HG03378 (cell line): ENCODE results near the gene JADE1.
A peak's percentile ranks its signal among the peaks of the same experiment; 100 is the strongest.

Source experiments
- ATAC-seq: cut with Tn5 transposase; IDR thresholded peaks from one replicate; pipeline ENCODE4 v1.9.1; 2021; ENCODE audit warnings: mild to moderate bottlenecking, moderate library complexity; ENCODE audit not compliant: unreplicated experiment

Gene JADE1

GRCh38 chr4:128868758-128869157 is 59.3 kb downstream of the JADE1 start:
- ATAC-seq: no peak

DNA sequence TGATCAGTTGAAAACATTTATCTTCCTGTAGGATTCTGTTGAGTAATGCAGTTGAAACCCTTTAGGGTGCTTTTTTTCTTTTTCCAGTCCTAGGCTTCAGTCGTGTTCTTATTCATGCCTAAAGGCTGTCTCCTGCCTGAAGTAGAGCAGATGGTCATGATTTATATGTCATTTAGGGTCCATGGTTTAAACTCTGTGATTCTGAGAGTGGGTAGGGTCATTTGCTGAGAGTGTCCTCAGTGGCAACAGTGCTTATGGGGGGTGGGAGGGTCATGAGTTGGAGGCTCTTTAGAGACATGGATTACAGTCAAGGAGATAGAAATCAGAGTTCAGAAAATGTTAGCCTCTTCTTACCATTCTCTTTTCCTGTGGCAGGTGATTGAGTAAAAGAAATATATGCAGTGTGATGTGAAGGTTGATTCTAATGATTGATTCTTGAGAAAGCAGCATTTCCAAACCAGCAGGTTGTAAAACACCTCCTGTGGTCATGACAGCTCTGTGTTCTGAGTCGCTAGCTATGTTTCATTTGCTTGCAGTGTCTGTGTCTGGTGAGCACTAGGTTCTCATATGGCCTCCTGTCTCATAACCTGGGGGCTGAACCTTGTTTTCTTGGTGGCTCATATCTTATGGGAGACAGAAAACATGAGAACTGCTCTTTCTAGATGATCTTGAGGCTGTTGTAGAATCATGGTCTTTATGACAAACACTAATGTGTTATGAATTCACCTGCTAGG is 60.4 kb downstream of the JADE1 start:
- no peak for ATAC-seq

- no peak for ATAC-seq
These were observed 62.4 kb downstream of the JADE1 start for GRCh38 chr4:128871948-128872347.

- ATAC-seq: no peak
These were observed 66.7 kb downstream of the JADE1 start for GRCh38 chr4:128876200-128876599.

GRCh38 chr4:128877934-128878333 is 68.4 kb downstream of the JADE1 start:
- no peak for ATAC-seq

DNA sequence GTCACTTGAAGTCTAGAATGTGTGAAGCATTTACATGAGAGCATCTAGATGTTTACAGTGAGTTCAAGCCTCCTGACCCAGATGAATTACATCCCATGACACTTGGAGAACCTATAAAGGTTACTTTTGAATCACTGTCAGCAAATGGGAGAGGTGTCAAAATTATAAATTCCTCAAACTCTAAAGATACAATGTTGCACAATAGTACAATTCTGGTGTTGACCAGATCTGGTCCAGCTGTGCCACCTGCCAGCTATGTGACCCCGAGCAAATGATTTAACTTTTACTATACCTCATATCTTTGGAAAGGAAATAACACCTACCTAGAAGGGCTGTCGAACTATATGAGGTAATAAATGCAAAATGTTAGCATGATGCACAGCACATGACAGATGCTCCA is 69.8 kb downstream of the JADE1 start:
- ATAC-seq: no peak

DNA sequence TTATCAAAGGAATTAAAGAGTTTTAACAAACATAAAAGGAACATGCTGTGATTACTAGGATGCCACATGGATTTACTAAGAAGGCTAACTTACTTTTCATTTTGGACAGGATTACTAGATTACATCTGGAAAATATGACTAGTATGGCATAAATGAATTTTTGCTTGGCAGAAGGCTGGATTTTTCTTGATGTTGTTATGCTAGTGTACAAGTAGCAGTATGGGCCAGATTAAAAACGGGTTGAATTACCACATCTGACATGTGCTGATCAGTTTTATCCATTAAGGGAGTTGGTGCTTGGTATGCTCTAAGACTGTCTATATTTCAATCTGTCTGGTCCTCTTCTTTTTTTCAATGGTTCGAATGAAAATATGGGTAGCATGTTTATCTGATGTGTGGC is 70.5 kb downstream of the JADE1 start:
- no peak for ATAC-seq

DNA sequence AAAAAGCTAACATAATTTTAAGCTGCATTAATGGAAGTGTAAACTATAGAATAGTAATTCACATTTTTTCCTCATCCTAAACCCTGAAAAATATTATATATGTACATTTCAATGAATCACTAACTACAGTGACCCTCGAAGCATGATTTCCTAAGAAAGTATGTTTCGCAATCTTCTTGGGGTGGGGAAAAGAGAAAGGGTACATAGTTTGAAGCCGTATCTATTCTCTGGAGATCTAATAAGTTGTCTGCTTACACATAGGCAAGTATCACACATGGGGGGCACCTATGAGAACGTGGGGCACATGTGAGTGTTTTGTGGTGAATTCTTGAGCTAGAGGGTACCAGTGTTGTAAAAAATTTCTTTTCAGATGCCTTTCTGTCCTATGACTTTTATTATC is 71.2 kb downstream of the JADE1 start:
- ATAC-seq: no peak

DNA sequence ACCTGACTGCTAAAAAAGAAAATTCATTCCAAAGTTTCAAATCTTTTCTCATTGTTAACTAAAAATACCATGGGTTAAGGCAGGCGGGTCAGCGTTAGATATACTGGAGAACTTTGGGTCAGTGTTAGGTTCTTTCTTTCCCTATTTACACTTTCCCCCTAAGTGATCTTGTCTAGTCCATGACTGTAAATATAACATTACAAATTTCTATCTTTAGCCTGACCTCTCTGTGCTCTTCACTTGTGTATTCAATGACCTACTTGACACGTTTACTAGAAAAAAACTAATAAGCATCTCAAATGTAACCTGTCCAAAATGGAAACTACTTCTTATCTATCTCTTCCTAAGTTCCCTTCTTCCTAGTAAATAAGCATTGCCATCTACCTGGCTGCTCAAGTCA is 95.3 kb downstream of the JADE1 start:
- no peak for ATAC-seq

DNA sequence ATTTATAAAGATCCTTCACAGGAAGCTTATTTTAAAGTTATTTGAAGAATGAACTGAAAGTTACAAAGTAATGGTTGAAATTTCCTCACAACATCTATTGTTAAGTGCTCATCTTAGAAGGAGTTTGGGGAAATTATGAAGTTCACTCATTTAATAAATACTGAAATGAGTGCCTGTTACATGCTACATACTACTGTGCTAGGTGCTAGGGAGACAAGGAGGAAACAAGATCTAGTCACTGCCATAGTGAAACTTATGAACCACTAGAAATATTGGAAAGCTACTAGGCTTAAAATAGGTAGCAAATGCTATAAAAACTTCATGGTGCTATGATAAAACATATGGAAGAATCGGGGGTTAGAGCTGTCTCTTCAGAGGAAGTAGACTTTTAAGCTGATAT is 97.1 kb downstream of the JADE1 start:
- ATAC-seq: no peak

GRCh38 chr4:128907981-128908380 is 98.5 kb downstream of the JADE1 start:
- ATAC-seq: no peak

- no peak for ATAC-seq
These were observed 99.2 kb downstream of the JADE1 start for GRCh38 chr4:128908735-128909134.

DNA sequence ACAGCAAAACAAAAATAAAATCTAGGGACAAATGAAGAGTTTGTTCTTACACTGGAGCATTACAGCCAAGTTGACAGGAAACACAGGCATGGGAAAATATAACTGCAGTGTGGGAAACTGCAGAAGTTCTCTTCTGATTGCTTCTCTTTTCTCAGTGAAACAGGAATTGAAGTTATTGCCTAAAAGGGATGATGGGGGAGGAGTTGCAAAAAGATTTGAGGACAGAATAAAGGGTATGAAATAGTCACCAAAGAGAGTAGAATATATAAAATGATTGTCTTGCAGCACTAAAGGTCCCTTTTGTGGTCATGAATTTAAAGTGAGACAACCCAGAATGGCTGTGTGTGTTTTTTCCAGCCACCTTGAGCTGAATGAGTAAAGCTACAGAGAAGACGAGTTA is 103.7 kb downstream of the JADE1 start:
- no peak for ATAC-seq

DNA sequence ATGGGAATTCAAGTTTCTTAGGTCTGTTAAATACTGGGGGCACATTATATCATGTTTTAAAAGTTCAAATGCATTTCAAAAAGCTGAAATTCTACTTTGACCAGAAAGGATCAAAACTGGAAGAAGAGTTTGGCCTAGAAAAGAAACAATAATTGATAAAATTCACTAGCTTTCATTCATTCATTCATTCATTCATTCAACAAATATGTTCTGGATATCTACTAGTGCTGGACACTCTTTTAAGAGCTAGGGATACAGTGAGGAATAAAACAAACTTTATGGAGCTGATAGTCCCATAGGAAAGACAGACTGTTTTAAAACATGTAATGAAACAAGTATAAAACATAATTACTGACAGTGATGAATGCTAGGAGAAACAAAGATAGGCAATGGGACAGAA is 106.0 kb downstream of the JADE1 start:
- no peak for ATAC-seq

- ATAC-seq: peak; percentile 71
These were observed 107.3 kb downstream of the JADE1 start for GRCh38 chr4:128916832-128917231.

DNA sequence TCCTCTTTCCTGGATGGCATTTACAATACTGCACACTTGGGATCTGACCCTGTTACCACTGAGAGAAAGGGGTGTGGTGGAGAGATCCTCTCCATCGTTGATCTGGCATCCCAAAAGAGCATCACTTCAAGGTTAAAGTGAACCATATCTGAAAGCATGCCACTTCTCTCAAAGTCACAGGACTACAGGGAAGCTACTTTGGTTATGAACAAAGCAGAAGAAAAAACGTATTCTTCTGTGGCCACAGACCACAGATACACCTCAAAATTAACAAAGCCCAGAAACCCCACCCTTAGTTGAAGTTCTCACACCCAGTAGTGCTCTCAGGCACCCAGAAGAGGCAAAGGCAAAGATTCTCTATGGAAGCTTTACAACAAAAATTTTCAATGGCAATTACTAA is 108.3 kb downstream of the JADE1 start:
- ATAC-seq: peak; percentile 86

DNA sequence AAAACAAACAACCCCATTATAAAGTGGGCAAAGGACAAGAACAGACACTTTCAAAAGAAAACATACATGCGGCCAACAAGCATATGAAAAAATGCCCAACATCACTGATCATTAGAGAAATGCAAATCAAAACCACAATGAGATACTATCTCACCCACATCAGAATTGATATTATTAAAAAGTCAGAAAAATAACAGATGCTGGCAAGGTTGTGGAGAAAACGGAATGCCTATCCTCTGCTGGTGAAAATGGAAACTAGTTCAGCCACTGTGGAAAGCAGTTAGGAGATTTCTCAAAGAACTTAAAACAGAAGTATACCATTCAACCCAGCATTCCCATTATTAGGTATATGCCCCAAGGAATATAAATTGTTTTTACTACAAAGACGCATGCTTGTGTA is 112.5 kb downstream of the JADE1 start:
- ATAC-seq: no peak
